ENCODE results near the gene EIF5A. TPM values are rescaled to one million over a fixed set of nuclear protein-coding genes. Genes with fewer than 3 reads are reported as not detected.

The EIF5A gene
- total and polyA plus RNA-seq, 2 of the 8 experiments (the other 6 are each of a cell fraction or from before 2014, with no cell fraction given), result 717 to 1,172 TPM

DNA sequence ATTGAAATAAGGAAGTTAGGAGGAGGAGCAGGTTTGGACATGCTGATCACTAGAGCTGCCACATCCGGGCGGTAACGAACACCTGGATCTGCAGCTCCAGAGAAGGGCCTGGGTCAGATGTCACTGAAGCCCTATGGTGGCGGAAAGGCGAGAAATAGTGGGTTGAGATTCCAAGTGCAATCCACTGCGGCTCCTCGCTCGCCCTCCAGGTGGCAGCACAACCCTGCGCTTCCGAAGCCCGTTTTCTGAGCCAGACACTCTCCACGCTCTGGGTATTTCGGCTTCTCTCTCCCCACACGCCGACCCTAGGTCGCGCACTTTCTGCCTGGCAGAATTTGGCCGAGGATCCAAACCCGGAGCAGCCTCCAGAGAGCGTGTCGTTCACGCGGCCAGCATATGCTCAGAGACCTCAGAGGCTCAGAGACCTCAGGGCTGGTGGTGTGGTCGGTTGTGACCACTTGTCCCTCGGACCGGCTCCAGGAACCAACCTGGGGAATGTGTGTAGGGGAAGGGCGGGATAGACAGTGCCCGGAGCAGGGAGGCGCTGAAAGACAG lies 26.8 kb upstream of the EIF5A start:
- H4K5ac ChIP-seq (ENCODE audit: insufficient read length, low read depth, low read length), result no peak overlapping the region
- peak overlapping the region; percentile 18; the same call in 1 of the 2 replicates for H2BK5ac ChIP-seq (ENCODE audit: low read depth, low read length)
- H3K4me3 ChIP-seq (ENCODE audit: extremely low read depth in 1 of 4, insufficient read depth in 2 of 4, low read depth in 3 of 4, low read length in 4 of 4), result peak overlapping the region; percentile 14 to 77 (median 61); a peak in 7 of 8 replicates
- no peaks in the 10 kb centered on the region for H3K79me1 ChIP-seq (ENCODE audit: low read depth, low read length)
- H3K4ac ChIP-seq (replicated peaks; ENCODE audit: insufficient read length, low read depth, low read length), result no peak overlapping the region
- WGBS, 2 experiments (ENCODE audit: extremely low coverage in 1 of 2, insufficient coverage in 1 of 2, insufficient read length in 1 of 2, insufficient replicate concordance in 2 of 2, low coverage in 1 of 2, low lambda C conversion rate in 2 of 2, missing lambda C conversion rate in 1 of 2), result 2% methylated on average over 29 of the region's 29 CpGs; no CpG with 5 or more reads in 1 of the 2 experiments
- H3K23ac ChIP-seq (ENCODE audit: insufficient read length), result no peak overlapping the region
- no peak overlapping the region for H2BK12ac ChIP-seq (ENCODE audit: low read depth, low read length)
- H3K14ac ChIP-seq (ENCODE audit: insufficient read length), result no peak overlapping the region
- no peak overlapping the region for H2BK120ac ChIP-seq (replicated peaks; ENCODE audit: low read depth, low read length)
- H2AFZ ChIP-seq (ENCODE audit: low read length), result peak overlapping the region; percentile 24; the same call in 1 of the 2 replicates
- no peak overlapping the region for H3K27ac ChIP-seq (ENCODE audit: low read depth, low read length)
- no peak overlapping the region for H2AK5ac ChIP-seq (ENCODE audit: low read depth, low read length)
- H3K9me3 ChIP-seq (ENCODE audit: insufficient read depth in 2 of 2, low read depth in 1 of 2, low read length in 1 of 2), result no peaks in the 10 kb centered on the region
- no peak overlapping the region for H4K8ac ChIP-seq (ENCODE audit: extremely low read depth, insufficient read depth, low read length)
- H3K18ac ChIP-seq (ENCODE audit: extremely low read depth, low read length), result peak overlapping the region; percentile 75
- H3K23me2 ChIP-seq (ENCODE audit: low read depth, low read length), result peaks cover 11% of the 10 kb centered on the region
- CTCF ChIA-PET (ENCODE audit: partially characterized antibody), result interaction anchor here (0.6 to 4.8 kb wide), 26 partner anchors 10 to 280 kb away, joined by 3 to 46 read pairs (median 4); partner anchors contain the start of genes ACAP1, CLDN7, GABARAP and GPS2
- H3K27me3 ChIP-seq (replicated peaks in 1 of 4; ENCODE audit: control insufficient read depth in 3 of 4, extremely low read depth in 1 of 4, insufficient read depth in 3 of 4, low read length in 3 of 4), result peaks cover 0 to 13% (median 7%) of the 10 kb centered on the region in 4 experiments; a peak in 6 of 7 replicates
- H3K79me2 ChIP-seq (ENCODE audit: control insufficient read depth in 1 of 2, insufficient read depth in 2 of 2, low read length in 2 of 2), result no peaks in the 10 kb centered on the region
- no peak overlapping the region for H3K56ac ChIP-seq (replicated peaks; ENCODE audit: insufficient read length, low read depth, low read length)
- peaks cover 0 to 20% (median 8%) of the 10 kb centered on the region in 4 experiments; a peak in 5 of 7 replicates for H3K4me1 ChIP-seq (replicated peaks in 1 of 4; ENCODE audit: control insufficient read depth in 3 of 4, insufficient read depth in 4 of 4, low read length in 3 of 4)
- peak overlapping the region; percentile 29; the same call in 1 of the 2 replicates for H2BK15ac ChIP-seq (ENCODE audit: low read length)
- POLR2A ChIA-PET (ENCODE audit: partially characterized antibody), result interaction anchor here (0.7 to 7.7 kb wide), 19 partner anchors 10 to 303 kb away, joined by 3 to 94 read pairs (median 5); partner anchors contain the start of genes ACADVL, CLDN7, DLG4 and GABARAP
- DNase-seq (ENCODE audit: low read depth in 1 of 2, low spot score in 2 of 2) (peak; percentile 87 to 97), FAIRE-seq (peak; percentile 97)
- H4K20me1 ChIP-seq (replicated peaks in 1 of 2; ENCODE audit: control insufficient read depth in 1 of 2, insufficient read depth in 2 of 2, low read length in 2 of 2), result peaks cover 0 to 7% of the 10 kb centered on the region in 2 experiments
- no peak overlapping the region for H2BK20ac ChIP-seq (ENCODE audit: low read length)
- no peak overlapping the region for H4K91ac ChIP-seq (replicated peaks; ENCODE audit: insufficient read length, low read length)
- peak overlapping the region in 2 of 4 experiments; percentile 49 to 59; a peak in 4 of 7 replicates for H3K9ac ChIP-seq (replicated peaks in 1 of 4; ENCODE audit: extremely low read depth in 1 of 4, low read depth in 3 of 4, low read length in 3 of 4)
- peak overlapping the region; percentile 45 to 99 for H3K4me2 ChIP-seq (ENCODE audit: insufficient read depth in 1 of 2, low read depth in 2 of 2, low read length in 2 of 2)
- H3K36me3 ChIP-seq (ENCODE audit: control insufficient read depth in 2 of 4, insufficient read depth in 4 of 4, low read length in 3 of 4), result peaks cover 0 to 6% (median 0%) of the 10 kb centered on the region in 4 experiments; a peak in 2 of 8 replicates
- TF ChIP-seq ASH2L (IDR thresholded peaks at IDR 0.05; ENCODE audit: low read length) (peak; percentile 60), TEAD4 (IDR thresholded peaks at IDR 0.05; ENCODE audit: low read depth, low read length) (peak; percentile 78), SRF (IDR thresholded peaks at IDR 0.05; ENCODE audit: low read depth, low read length) (no peak), GABPA (IDR thresholded peaks at IDR 0.05; ENCODE audit: borderline replicate concordance, insufficient read depth, low read length) (no peak), GTF2F1 (IDR thresholded peaks at IDR 0.05; ENCODE audit: borderline replicate concordance, low read depth, low read length) (no peak), EP300 (IDR thresholded peaks at IDR 0.05; ENCODE audit: borderline replicate concordance in 1 of 2, low read depth in 2 of 2, low read length in 2 of 2) (peak in 1 of 2 experiments; percentile 10; a peak in 1 of 3 replicates), BACH1 (IDR thresholded peaks at IDR 0.05; ENCODE audit: low read length) (peak; percentile 80), TCF12 (IDR thresholded peaks at IDR 0.05; ENCODE audit: low read depth, low read length) (peak; percentile 38; the same call in 1 of the 2 replicates), CBX5 (IDR thresholded peaks at IDR 0.05; ENCODE audit: low read depth, low read length) (no peak), SP4 (IDR thresholded peaks at IDR 0.05; ENCODE audit: low read length) (peak; percentile 83), EZH2 (IDR thresholded peaks at IDR 0.05; ENCODE audit: low read depth, low read length, severe bottlenecking) (no peak)
- TF ChIP-seq, protein P1, sequence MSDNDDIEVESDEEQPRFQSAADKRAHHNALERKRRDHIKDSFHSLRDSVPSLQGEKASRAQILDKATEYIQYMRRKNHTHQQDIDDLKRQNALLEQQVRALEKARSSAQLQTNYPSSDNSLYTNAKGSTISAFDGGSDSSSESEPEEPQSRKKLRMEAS (IDR thresholded peaks at IDR 0.05), result peak; percentile 67

All from H1 (cell line).